ENCODE measurements around the gene TMEM165.

TMEM165 gene

DNA sequence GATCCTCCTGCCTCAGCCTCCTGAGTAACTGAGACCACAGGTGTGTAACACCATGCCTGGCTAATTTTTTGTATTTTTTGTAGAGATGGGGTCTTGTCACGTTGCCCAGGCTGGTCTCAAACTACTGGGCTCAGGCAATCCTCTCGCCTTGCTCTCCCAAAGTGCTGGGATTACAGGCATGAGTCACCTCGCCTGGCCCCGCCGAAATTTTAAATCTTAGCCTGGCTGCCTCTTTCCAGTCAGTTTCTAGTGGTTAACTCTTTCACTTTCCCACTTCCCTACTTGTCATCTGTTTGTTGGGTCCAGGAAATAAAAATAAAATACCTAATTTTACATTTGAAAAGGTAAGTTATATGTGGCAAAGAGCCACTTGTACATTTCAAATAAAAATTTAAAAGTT is 62.4 kb downstream of the TMEM165 start:
- no peak for DNase-seq (ENCODE audit: low read depth in 2 of 2)

DNA sequence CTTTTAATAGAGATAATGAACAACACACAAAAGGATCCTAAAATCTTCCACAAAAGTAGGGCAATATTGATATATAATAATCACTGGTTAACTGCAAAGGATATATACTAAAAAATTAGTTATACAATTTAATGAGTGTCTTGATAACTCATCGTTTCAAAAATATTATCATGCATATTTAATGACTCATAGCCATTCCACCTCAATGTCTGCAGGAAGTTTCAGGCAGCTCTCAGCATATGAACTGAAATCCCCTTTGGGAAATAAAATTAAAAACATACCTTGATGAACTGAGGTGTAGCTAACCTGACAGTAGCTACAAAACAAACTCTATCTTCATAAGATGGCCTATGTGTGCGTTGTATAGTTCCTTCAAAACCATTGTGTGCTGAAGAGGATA is 62.9 kb downstream of the TMEM165 start:
- no peak for DNase-seq (ENCODE audit: low read depth in 2 of 2)

DNA sequence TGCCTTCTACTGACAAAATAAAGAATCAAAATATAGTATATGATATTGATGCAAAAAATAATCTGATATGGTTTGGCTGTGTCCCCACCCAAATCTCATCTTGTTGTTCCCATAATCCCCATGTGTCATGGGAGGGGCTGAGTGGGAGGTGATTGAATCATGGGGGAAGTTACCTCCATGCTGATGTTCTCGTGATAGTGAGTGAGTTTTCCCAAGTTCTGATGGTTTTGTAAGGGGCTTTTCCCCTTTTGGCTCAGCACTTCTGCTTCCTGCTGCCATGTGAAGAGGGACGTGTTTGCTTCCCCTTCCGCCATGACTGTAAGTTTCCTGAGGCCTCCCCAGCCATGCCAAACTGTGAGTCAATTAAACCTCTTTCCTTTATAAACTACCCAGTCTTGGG is 70.2 kb downstream of the TMEM165 start:
- no peak for DNase-seq (ENCODE audit: low read depth in 2 of 2)

DNA sequence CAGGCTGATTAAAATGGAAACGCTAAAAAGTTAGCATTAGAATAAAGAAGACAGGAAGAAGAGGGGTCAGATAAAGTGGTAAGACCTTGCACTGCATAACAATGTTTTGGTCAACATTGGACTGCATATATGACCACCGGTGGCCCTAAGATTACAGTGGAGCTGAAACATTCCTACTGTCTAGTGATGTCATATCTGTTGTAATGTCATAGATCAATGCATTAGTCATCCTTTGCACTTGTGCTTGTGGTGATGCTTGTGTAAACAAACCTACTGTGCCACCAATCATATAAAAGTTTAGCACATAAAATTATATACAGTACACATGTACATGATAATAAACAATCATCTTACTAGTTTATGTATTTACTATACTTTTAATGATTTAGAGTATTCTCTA is 73.0 kb downstream of the TMEM165 start:
- no peak for DNase-seq (ENCODE audit: low read depth in 2 of 2)

DNA sequence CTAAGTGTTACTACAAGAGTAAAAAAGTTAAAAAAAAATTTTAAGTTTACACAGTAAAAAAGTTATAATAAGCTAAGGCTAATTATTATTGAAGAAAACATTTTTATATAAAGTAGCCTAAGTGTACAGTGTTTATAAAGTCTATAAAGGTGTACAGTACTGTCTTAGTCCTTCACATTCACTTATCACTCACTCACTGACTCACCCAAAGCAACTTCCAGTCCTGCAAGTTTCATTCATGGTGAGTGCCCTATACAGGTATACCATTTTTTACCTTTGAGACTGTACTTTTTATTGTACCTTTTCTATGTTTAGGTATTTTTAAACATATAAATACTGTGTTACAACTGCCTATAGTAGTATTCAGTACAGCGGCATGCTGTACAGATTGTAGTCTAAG is 74.2 kb downstream of the TMEM165 start:
- DNase-seq (ENCODE audit: low read depth in 2 of 2), result no peak
